K562 (cell line): ENCODE data around the gene FNDC11. TPM values are rescaled to one million over a fixed set of nuclear protein-coding genes. Genes with fewer than 3 reads are reported as not detected.
A peak's percentile ranks its signal among the peaks of the same experiment; 100 is the strongest.

ENCODE experiments used
- ATAC-seq: fragments of 200-7000 bp; cut with Tn5 transposase; 3 replicates; pipeline ENCODE4 v1.9.1; 2020; ENCODE audit warnings: moderate library complexity
- BruUV-seq: library from RNA; stranded (reverse); fragments of 400-500 nt; replicated peaks from 2 replicates; lab custom pipeline; 2021; lab: Mats Ljungman, UMichigan
- CTCF ChIA-PET: fragments of 300-600 bp; formaldehyde crosslinking; extraction: SDS; loops from one replicate; lab custom pipeline; 2021; ENCODE audit warnings: low intra/inter-chr PET ratio; lab: Yijun Ruan, JAX
- POLR2A ChIA-PET: fragments of 300-600, 350-650 bp; sonication (Branson Sonifier 250); formaldehyde crosslinking; extraction: SDS; loops from one replicate; lab custom pipeline; 2021; ENCODE audit warnings: antibody characterized with exemption, inconsistent platforms; lab: Yijun Ruan, JAX
- DNase-seq, 4 experiments: peaks; one replicate each; pipeline versions ENCODE4 v3.0.0 to v3.0.0-alpha.2; 2011 to 2018; ENCODE audit warnings: low spot score in 3 of 4, mixed read lengths in 3 of 4; ENCODE audit errors: extremely low read depth in 1 of 4
- FAIRE-seq: peaks from 2 replicates; lab custom pipeline; 2011; peaks lifted over from hg19 to GRCh38; lab: Jason Lieb, UNC
- H2AFZ ChIP-seq: 2 replicates; pipeline ENCODE4 v1.6.0; 2011; ENCODE audit warnings: low read depth, low read length, control low read depth, inconsistent platforms
- H3K27ac ChIP-seq: fragments of 200-600 bp; 3 replicates; pipeline ENCODE4 v1.8.0; 2011; ENCODE audit warnings: low read depth, mild to moderate bottlenecking, control low read depth, inconsistent platforms, low read length, moderate library complexity, mixed read lengths; ENCODE audit errors: extremely low read depth
- H3K27me3 ChIP-seq, 2 experiments: fragments of 300-600 bp in 1 of 2; 2 replicates in 1 of 2; 3 replicates in 1 of 2; pipeline versions ENCODE4 v1.6.0 to v1.8.0; 2011; ENCODE audit warnings: inconsistent platforms in 2 of 2, low read length in 2 of 2, mild to moderate bottlenecking in 1 of 2, mixed read lengths in 1 of 2, moderate library complexity in 1 of 2; ENCODE audit not compliant: control insufficient read depth in 2 of 2, insufficient read depth in 2 of 2
- H3K36me3 ChIP-seq: fragments of 300-600 bp; 3 replicates; pipeline ENCODE4 v1.8.0; 2011; ENCODE audit warnings: mild to moderate bottlenecking, low read length, inconsistent platforms; ENCODE audit not compliant: control insufficient read depth, insufficient read depth
- H3K4me1 ChIP-seq, 2 experiments: fragments of 200-600 bp in 1 of 2; replicated peaks in 1 of 2; 2 replicates in 1 of 2; 3 replicates in 1 of 2; pipeline versions ENCODE4 v1.5.1 to v1.8.0; 2011; ENCODE audit warnings: inconsistent platforms in 2 of 2, low read length in 2 of 2, mild to moderate bottlenecking in 1 of 2, mixed read lengths in 1 of 2, moderate library complexity in 1 of 2; ENCODE audit not compliant: control insufficient read depth in 2 of 2, insufficient read depth in 2 of 2
- H3K4me2 ChIP-seq: 2 replicates; pipeline ENCODE4 v1.6.1; 2011; ENCODE audit warnings: low read length, control low read depth, inconsistent platforms, mixed read lengths; ENCODE audit not compliant: insufficient read depth
- H3K4me3 ChIP-seq: fragments of 200-600 bp; sonication (generic), shearing (Covaris generic); 2 replicates; pipeline ENCODE4 v1.5.1; 2016; ENCODE audit warnings: control low read depth, inconsistent platforms
- H3K79me2 ChIP-seq: fragments of 200-600 bp; 3 replicates; pipeline ENCODE4 v1.8.0; 2011; ENCODE audit warnings: low read length, inconsistent platforms; ENCODE audit not compliant: control insufficient read depth, insufficient read depth
- H3K9ac ChIP-seq, 2 experiments: 2 replicates each; pipeline versions ENCODE4 v1.6.0 to v1.6.1; 2011; ENCODE audit warnings: low read depth in 2 of 2, low read length in 2 of 2, control low read depth in 1 of 2, inconsistent platforms in 1 of 2, mild to moderate bottlenecking in 1 of 2, mixed read lengths in 1 of 2; ENCODE audit not compliant: insufficient read depth in 1 of 2
- H3K9me1 ChIP-seq: one replicate; pipeline ENCODE4 v1.6.0; 2011; ENCODE audit warnings: inconsistent platforms, mild to moderate bottlenecking, low read length, moderate library complexity; ENCODE audit not compliant: control insufficient read depth, insufficient read depth
- H3K9me3 ChIP-seq: replicated peaks from 2 replicates; pipeline ENCODE4 v1.5.1; 2011; ENCODE audit warnings: low read depth, low read length, inconsistent platforms; ENCODE audit not compliant: control insufficient read depth, insufficient read depth
- H4K20me1 ChIP-seq: replicated peaks from 2 replicates; pipeline ENCODE4 v1.6.1; 2011; ENCODE audit warnings: low read length, inconsistent platforms, mixed read lengths; ENCODE audit not compliant: control insufficient read depth, insufficient read depth
- CREB3L1 ChIP-seq: fragments of 450-650 bp; IDR thresholded peaks from 2 replicates; pipeline ENCODE4 v1.6.1; 2014; ENCODE audit warnings: low read depth, mild to moderate bottlenecking, moderate library complexity, borderline replicate concordance
- SMAD1 ChIP-seq: fragments of 150-350 bp; IDR thresholded peaks from 2 replicates; pipeline ENCODE4 v1.6.1; 2014; ENCODE audit warnings: low read length, low read depth; ENCODE audit not compliant: partially characterized antibody
- ZBTB33 ChIP-seq: sonication (generic); formaldehyde crosslinking; IDR thresholded peaks from 2 replicates; pipeline ENCODE4 v1.8.1; 2023; ENCODE audit warnings: mild to moderate bottlenecking, missing genetic modification reagents
- WGBS: fragments of 100-300 bp; shearing (Covaris generic); methylation state at CpG from one replicate; pipeline ENCODE4 v1.1.6; 2016; ENCODE audit warnings: low coverage, mixed read lengths; ENCODE audit not compliant: insufficient coverage; ENCODE audit errors: missing lambda C conversion rate; 5-methylcytosine and 5-hydroxymethylcytosine counted together
- in situ Hi-C: fragments of 300-500 bp; cut with MboI; formaldehyde crosslinking; loops from 4 replicates; pipeline ENCODE4 v1.15.0; 2018; ENCODE audit warnings: inconsistent platforms, mixed read lengths
- intact Hi-C: fragments of 100-400 bp; cut with micrococcal nuclease; formaldehyde crosslinking; loops from 2 replicates; pipeline ENCODE4 v1.14.2; 2022
- polyA plus RNA-seq, 8 experiments: library from polyadenylated mRNA; depleted of rRNA in 4 of 8; stranded (reverse) in 5 of 8; unstranded in 3 of 8; fragments of >200 nt; fragmentation: Nextera tagmentation in 2 of 8; fragmentation: Illumina TruSeq in 1 of 8; extraction: Ambion mirVana in 2 of 8; extraction: Trizol in 1 of 8; gene quantifications; 2 replicates each; pipeline versions ENCODE4 v1.2.1 to v1.2.3, GENCODE V29; 2011 to 2014; ENCODE audit warnings: inconsistent platforms in 1 of 8, missing spikeins in 1 of 8
- total RNA-seq, 7 experiments: library from RNA; depleted of rRNA in 6 of 7; stranded (reverse); fragments of >200 nt in 6 of 7; fragmentation: Illumina TruSeq in 2 of 7; extraction: Trizol in 2 of 7; gene quantifications; 2 replicates each; pipeline versions ENCODE4 v1.2.1 to v1.2.3, GENCODE V29; 2011 to 2021; ENCODE audit warnings: low replicate concordance in 1 of 7

FNDC11 gene
- total and polyA plus RNA-seq, 9 of the 15 experiments (the other 6 are each of a cell fraction or from before 2014, with no cell fraction given), result 0.08 to 2.3 (median 0.64) TPM; not detected in 2

GRCh38 chr20:63531686-63532448 lies 22.1 kb upstream of the FNDC11 start:
- H3K9me3 ChIP-seq, result no peaks in the 10 kb centered on the region
- intact Hi-C loops, result loop anchor here (10.0 kb wide), 2 partner anchors 123 to 173 kb away; partner anchors contain the start of genes ARFRP1, RTEL1, STMN3 and ZGPAT
- peaks cover 9% of the 10 kb centered on the region; the same call in 1 of the 2 replicates for H4K20me1 ChIP-seq
- peak; percentile 76 for FAIRE-seq
- no peak overlapping the region for H3K4me2 ChIP-seq
- no peaks in the 10 kb centered on the region for H3K79me2 ChIP-seq
- POLR2A ChIA-PET, result interaction anchor here (0.5 to 0.9 kb wide), 4 partner anchors 9 to 505 kb away, joined by 3 to 4 read pairs (median 4); no protein-coding TSS in a partner anchor
- TF ChIP-seq SMAD1 (no peak), ZBTB33 (CRISPR knock-in tag) (peak; percentile 53; the same call in 1 of the 2 replicates), CREB3L1 (no peak)
- H2AFZ ChIP-seq, result no peak overlapping the region
- no peaks in the 10 kb centered on the region for H3K36me3 ChIP-seq
- in situ Hi-C loops, result no loop called here
- H3K27ac ChIP-seq, result no peak overlapping the region
- peaks cover 0 to 64% of the 10 kb centered on the region in 2 experiments; a peak in 2 of 5 replicates for H3K4me1 ChIP-seq
- WGBS, result 36% methylated on average over 25 of the region's 27 CpGs
- H3K4me3 ChIP-seq, result no peak overlapping the region
- CTCF ChIA-PET, result no interaction called here
- H3K9ac ChIP-seq, result no peak overlapping the region
- DNase-seq, result no peak
- BruUV-seq, result no TSS peak
- H3K9me1 ChIP-seq, result no peaks in the 10 kb centered on the region
- no peak for ATAC-seq
- H3K27me3 ChIP-seq, result peaks cover 0 to 44% of the 10 kb centered on the region in 2 experiments; a peak in 3 of 5 replicates
